ENCODE data around the gene RFTN1.

DNA sequence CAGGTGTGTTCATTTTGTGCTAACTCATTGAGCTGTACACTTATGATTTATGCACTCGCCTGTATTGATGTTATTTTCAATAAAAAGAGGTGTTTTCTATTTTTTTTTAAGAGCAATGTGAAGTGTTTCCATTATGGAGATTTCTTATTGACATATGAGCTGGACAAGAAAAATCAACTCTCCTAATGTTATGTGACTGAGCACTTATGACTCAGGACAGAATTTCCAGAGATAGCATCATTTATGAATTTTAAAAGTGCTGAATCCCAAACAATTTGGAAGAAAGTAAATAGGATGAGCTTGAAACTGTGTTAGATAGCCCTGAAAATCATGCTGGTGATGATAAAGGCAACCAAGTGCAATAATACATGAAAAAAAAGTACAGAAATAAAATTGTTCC is 118.9 kb downstream of the RFTN1 start:
- TF ChIP-seq SUZ12 (IDR thresholded peaks at IDR 0.05): no peak
- TF ChIP-seq FOXM1 (IDR thresholded peaks at IDR 0.05; ENCODE audit: borderline replicate concordance): no peak
- TF ChIP-seq, protein P1, sequence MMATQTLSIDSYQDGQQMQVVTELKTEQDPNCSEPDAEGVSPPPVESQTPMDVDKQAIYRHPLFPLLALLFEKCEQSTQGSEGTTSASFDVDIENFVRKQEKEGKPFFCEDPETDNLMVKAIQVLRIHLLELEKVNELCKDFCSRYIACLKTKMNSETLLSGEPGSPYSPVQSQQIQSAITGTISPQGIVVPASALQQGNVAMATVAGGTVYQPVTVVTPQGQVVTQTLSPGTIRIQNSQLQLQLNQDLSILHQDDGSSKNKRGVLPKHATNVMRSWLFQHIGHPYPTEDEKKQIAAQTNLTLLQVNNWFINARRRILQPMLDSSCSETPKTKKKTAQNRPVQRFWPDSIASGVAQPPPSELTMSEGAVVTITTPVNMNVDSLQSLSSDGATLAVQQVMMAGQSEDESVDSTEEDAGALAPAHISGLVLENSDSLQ (IDR thresholded peaks at IDR 0.05): no peak
- TF ChIP-seq ZNF384 (IDR thresholded peaks at IDR 0.05): no peak
- no peak for TF ChIP-seq TARDBP (IDR thresholded peaks at IDR 0.05)
- no peak for TF ChIP-seq ELF4 (IDR thresholded peaks at IDR 0.05)
- no peak for TF ChIP-seq SP1 (IDR thresholded peaks at IDR 0.05)
- no peak for TF ChIP-seq CTBP1 (IDR thresholded peaks at IDR 0.05; ENCODE audit: borderline replicate concordance)

Measured in HEK293T (cell line).